GM12892 (cell line): ENCODE results near the gene OPCML.

Experiments
- POLR2A ChIP-seq: IDR thresholded peaks from 2 replicates; pipeline ENCODE4 v1.6.1; 2011; ENCODE audit warnings: low read depth, low read length, control low read depth
- TAF1 ChIP-seq: IDR thresholded peaks from 2 replicates; pipeline ENCODE4 v1.6.1; 2011; ENCODE audit warnings: low read depth, mild to moderate bottlenecking, control low read depth, low read length, borderline replicate concordance

- TF ChIP-seq TAF1 (no peak), POLR2A (no peak)
Observed at GRCh38 chr11:133347988-133348387, 184.3 kb downstream of the OPCML start.
